ENCODE results near the gene SMAD7.

The SMAD7 gene

GRCh38 chr18:48988508-48989303 is 37.9 kb upstream of the SMAD7 start:
- no peak for DNase-seq (ENCODE audit: extremely low spot score, insufficient read length, low read depth)
- FAIRE-seq: no peak

GRCh38 chr18:48987821-48988220 is 37.1 kb upstream of the SMAD7 start:
- no peak for FAIRE-seq

DNA sequence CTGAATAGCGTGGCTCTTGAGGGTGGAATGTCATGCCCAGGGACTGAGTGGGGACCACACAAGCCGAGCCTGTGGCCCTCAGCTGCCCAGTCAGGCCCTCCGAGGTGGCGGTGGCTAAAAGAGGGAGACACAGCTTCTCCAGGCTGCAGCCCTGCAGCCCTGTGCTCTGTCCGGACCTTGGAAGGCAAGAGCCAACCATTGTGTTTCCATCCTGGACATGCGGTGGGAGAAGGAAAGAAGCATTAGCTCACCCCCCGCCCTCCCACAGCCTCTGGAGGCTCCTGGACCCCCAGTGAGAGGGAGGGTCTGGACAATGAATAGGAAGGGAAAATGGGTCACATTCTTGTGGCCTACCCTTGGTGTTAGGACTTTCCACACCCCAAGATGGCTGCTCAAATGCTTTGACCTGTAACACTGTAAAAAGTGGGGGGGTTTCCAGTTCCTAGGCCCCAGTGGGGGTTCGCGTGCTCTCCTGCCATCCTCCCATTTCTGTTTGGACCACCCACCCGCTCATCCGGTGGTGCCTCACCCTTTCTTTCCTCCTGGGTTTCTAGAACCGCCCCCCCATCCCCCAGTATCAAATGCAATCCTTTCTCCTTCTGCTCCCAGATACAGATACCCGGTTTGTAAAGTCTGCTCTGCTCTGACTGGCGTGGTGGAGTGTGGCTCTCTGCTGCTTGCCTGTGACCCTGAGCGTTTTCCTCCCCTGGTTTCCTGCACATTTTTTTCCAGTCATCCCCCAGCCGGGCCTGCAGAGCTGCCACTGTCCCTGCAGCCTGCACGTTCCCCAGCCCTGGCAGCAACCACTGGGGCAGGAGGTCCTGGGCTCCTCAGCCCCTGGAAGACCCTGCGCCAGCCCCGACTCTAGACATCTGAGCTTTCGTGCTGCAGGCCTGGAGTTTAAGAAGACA is 36.3 kb upstream of the SMAD7 start:
- DNase-seq (ENCODE audit: extremely low spot score, insufficient read length, low read depth) (no peak), FAIRE-seq (no peak)

More at GRCh38 chr18:48987821-48988220, 37.1 kb upstream of the SMAD7 start:
- DNase-seq (ENCODE audit: extremely low spot score, insufficient read length, low read depth): no peak

GRCh38 chr18:48985161-48985560 is 34.4 kb upstream of the SMAD7 start:
- no peak for FAIRE-seq
- DNase-seq (ENCODE audit: extremely low spot score, insufficient read length, low read depth): no peak

DNA sequence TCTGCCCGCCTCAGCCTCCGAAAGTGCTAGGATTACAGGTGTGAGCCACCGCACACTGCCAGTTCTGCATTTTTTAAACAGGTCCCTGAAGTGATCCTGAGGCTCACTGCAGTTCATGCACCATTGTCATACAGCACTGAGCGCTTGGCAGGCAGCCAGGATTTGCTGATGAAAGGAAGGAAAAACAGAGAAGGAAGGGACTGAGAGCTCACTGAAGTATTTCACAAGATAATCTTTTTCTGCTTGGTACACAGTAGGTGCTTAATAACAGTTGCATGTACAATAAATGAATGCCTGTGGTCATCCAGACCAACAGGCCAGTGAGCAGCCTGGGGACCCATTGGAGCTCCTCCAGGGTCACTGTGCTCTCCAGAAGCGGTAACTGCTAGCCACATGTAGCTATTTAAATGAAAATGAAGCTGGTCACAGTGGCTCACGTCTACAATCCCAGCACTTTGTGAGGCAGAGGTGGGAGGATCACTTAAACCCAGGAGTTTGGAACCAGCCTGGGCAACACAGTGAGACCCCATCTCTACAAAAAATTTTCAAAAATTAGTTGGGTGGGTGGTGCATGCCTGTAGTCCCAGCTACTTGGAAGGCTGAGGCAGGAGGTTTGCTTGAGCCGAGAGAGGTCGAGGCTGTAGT is 33.1 kb upstream of the SMAD7 start:
- FAIRE-seq: no peak

DNA sequence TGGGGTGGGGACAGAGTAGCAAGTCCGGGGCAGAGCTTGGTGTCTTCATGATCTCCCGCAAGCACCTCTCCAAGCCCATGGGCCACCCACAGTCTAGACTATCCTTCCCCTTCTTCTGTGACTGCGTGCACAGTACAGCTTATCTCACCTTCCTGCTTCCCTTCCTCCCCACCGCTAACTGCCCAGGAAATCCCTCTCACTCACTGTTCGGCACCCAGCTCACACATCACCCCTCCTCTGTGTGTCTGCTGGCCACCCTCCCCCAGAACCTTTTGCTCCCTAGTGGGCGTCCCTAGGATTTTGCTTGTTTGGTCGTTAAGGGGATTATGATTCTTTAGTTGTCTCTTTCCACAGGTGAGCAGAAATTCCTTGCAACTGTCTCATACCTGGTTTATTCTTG is 31.5 kb upstream of the SMAD7 start:
- DNase-seq (ENCODE audit: extremely low spot score, insufficient read length, low read depth) (no peak), FAIRE-seq (no peak)

More for the DNA sequence above, 33.1 kb upstream of the SMAD7 start:
- DNase-seq (ENCODE audit: extremely low spot score, insufficient read length, low read depth): no peak

DNA sequence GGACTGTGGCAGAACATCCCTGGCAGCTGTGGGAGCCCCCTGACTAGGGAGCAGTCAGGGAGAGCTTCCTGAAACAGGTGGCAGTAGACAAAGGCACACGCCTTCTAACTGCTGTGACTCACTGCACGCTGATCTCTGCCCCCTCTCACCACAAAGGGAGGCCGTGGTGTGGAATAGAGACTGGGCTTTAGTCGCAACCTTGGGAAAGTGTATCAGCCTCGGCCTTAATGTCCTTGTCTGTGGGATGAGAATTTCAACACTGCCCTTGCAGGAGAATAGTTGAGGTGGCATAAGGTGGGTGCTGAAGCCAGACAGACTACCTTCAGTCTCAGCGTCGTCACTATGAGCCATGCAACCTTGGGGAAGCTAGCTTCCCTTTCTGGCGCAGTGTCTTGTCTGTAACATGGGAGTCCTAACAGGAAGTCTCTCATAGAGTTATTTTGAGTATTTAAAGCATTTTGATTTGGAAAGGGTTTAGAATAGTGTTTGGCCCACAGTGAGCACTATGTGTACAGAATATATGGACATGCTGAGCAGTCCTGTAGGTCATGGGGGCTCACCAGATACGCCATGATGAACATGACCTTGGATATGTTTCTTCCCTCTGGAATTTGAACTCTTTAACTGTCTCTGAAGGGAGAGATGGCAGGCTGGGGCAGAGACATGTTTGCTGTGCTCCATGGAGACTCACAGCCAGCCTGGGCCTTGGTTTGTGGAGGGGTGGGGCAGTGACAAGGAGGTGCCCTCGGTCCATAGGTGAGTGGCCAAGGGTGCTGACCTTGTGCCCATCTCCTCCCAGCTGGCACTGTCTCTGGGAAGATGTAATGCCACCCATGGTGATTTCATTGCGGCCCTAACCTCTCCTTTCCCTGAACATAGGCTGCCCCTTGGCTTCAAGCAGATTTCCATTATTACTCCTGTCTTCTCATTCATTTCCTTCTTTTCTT is 29.5 kb upstream of the SMAD7 start:
- no peak for DNase-seq (ENCODE audit: extremely low spot score, insufficient read length, low read depth)
- FAIRE-seq: no peak

DNA sequence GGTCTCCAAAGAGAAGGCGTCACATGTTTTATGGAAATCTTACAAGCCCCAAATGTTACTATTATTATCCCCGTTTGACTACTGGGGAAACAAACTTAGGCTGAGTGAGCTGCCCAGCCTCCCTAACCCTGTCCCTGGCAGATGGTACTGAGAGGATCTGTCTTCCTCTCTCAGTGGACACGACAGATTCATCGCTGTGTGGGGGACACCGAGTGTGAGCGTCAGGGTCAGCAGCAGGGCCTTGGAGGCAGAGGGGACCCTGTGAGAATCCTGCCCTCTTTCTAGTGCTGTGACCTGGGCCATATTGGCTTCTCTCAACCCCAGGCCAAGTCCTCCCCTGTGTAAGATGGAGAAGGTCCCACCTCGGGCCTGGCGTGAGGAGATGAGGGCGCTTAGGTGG is 27.1 kb upstream of the SMAD7 start:
- FAIRE-seq (no peak), DNase-seq (ENCODE audit: extremely low spot score, insufficient read length, low read depth) (no peak)

DNA sequence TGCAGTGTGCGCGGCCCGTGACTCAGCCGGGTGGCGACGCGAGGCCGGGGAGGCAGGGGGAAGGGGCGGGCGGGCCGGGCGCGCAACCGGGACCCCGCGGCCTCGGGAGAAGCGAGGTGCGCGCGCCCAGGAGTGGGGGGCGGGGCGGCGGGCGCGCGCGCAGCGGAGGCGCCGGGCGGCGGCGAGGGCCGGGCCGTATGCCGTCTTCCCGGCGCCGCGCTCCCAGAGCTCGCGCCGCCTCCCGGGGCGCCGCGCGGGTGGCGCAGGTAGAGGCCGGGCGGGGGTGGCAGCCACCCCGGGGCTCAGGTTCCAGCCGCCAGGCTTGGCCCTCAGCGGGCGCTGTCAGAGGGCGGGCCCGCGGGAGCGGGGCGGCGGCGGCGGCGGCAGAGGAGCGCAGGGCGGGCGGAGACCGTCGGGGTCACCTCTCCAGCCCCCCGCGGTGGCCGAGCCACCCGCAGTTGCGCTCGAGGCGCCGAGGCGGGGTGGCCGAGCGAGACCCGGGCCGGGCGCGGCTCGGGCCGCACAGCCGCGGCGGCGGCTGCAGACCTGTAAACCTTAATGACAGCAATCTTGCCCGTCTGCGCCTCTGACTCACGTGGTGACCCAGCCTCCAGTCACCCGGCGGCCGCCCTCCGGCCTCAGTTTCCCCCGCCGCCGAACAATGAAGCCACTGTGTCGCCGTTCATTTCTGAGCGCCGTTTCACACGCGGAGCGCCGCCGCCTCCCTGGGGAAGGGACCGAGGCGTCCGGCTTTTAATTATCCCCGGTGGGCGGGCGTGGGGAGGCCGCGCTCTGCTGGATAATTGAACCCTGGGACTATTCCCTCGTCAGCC is 25.3 kb upstream of the SMAD7 start:
- DNase-seq (ENCODE audit: extremely low spot score, insufficient read length, low read depth): peak; percentile 62

GRCh38 chr18:48975120-48975816 is 24.5 kb upstream of the SMAD7 start:
- no peak for FAIRE-seq
- no peak for DNase-seq (ENCODE audit: extremely low spot score, insufficient read length, low read depth)

More for the DNA sequence above, 25.3 kb upstream of the SMAD7 start:
- no peak for FAIRE-seq

GRCh38 chr18:48974304-48975119 is 23.7 kb upstream of the SMAD7 start:
- no peak for DNase-seq (ENCODE audit: extremely low spot score, insufficient read length, low read depth)
- FAIRE-seq: no peak

GRCh38 chr18:48973731-48974130 is 23.0 kb upstream of the SMAD7 start:
- DNase-seq (ENCODE audit: extremely low spot score, insufficient read length, low read depth): no peak
- no peak for FAIRE-seq

- no peak for FAIRE-seq
- no peak for DNase-seq (ENCODE audit: extremely low spot score, insufficient read length, low read depth)
Measured at GRCh38 chr18:48968412-48969215, 17.8 kb upstream of the SMAD7 start.

GRCh38 chr18:48967545-48967944 is 16.8 kb upstream of the SMAD7 start:
- DNase-seq (ENCODE audit: extremely low spot score, insufficient read length, low read depth) (no peak), FAIRE-seq (no peak)

- DNase-seq (ENCODE audit: extremely low spot score, insufficient read length, low read depth): no peak
- FAIRE-seq: no peak
Measured at GRCh38 chr18:48966523-48966922, 15.8 kb upstream of the SMAD7 start.

Data from GM18507 (cell line).